Measurements from ENCODE around the gene HCK. TPM values are rescaled to one million over a fixed set of nuclear protein-coding genes. Genes with fewer than 3 reads are reported as not detected.
A peak's percentile ranks its signal among the peaks of the same experiment; 100 is the strongest.

The HCK gene
- total RNA-seq, 1 donor from 2014 or later, result 0.34 TPM

DNA sequence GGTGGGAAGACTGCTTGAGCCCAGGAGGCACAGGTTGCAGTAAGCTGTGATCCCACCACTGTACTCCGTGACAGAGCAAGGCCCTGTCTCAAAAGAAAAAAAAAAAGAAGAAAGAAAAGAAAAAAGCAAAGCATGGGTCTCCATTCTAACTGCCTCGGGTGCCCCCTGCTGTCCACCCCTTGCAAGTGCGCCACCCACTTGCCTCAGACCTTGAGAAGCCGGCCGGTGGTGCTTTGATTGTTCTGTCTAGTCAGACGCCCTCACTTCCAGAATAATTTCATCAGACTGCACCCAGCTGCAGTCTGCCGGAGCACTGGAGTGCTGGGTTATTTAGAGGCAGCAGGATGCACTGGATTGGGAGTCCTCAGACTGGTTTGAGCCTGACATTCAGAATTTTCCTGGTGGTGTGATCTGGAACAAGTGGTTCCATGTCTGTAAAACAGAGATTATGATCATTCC, 39.9 kb downstream of the HCK start:
- Histone ChIP-seq H3K79me2 (ENCODE audit: insufficient read depth, low read length) (no peaks in the 10 kb centered on the region), H3K27me3 (ENCODE audit: insufficient read depth, low read length) (peaks cover 21% of the 10 kb centered on the region), H3K9me3 (ENCODE audit: insufficient read depth, low read depth, low read length) (peaks cover 3% of the 10 kb centered on the region), H3K4me3 (ENCODE audit: insufficient read depth, low read depth, low read length) (no peak overlapping the region), H3K4me2 (ENCODE audit: low read length) (no peak overlapping the region), H3K27ac (ENCODE audit: low read depth, low read length) (no peak overlapping the region), H2AFZ (ENCODE audit: low read depth, low read length) (no peak overlapping the region), H3K4me1 (ENCODE audit: insufficient read depth, low read length) (no peaks in the 10 kb centered on the region), H3K36me3 (ENCODE audit: insufficient read depth, low read length) (no peaks in the 10 kb centered on the region), H3K9ac (ENCODE audit: low read length) (no peak overlapping the region), H4K20me1 (ENCODE audit: insufficient read depth, low read length) (no peaks in the 10 kb centered on the region)
- Mint-ChIP-seq H3K4me1 (ENCODE audit: low read depth, unreplicated experiment) (peaks cover 2% of the 10 kb centered on the region), H3K27me3 (ENCODE audit: low read depth, unreplicated experiment) (peaks cover 24% of the 10 kb centered on the region), H3K27ac (ENCODE audit: unreplicated experiment) (peak overlapping the region; percentile 41), H3K36me3 (ENCODE audit: low read depth, unreplicated experiment) (no peaks in the 10 kb centered on the region), H3K9me3 (ENCODE audit: unreplicated experiment) (no peaks in the 10 kb centered on the region), H3K4me3 (ENCODE audit: unreplicated experiment) (no peak overlapping the region)
- DNase-seq (ENCODE audit: low read depth), result peak; percentile 29
- no peak for TF ChIP-seq EZH2 (IDR thresholded peaks at IDR 0.05; ENCODE audit: insufficient read depth, low read length)
- TF ChIP-seq, protein P1, sequence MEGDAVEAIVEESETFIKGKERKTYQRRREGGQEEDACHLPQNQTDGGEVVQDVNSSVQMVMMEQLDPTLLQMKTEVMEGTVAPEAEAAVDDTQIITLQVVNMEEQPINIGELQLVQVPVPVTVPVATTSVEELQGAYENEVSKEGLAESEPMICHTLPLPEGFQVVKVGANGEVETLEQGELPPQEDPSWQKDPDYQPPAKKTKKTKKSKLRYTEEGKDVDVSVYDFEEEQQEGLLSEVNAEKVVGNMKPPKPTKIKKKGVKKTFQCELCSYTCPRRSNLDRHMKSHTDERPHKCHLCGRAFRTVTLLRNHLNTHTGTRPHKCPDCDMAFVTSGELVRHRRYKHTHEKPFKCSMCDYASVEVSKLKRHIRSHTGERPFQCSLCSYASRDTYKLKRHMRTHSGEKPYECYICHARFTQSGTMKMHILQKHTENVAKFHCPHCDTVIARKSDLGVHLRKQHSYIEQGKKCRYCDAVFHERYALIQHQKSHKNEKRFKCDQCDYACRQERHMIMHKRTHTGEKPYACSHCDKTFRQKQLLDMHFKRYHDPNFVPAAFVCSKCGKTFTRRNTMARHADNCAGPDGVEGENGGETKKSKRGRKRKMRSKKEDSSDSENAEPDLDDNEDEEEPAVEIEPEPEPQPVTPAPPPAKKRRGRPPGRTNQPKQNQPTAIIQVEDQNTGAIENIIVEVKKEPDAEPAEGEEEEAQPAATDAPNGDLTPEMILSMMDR (IDR thresholded peaks at IDR 0.05; ENCODE audit: insufficient read depth, low read depth, low read length), result peak; percentile 90
- no peak for FAIRE-seq

DNA sequence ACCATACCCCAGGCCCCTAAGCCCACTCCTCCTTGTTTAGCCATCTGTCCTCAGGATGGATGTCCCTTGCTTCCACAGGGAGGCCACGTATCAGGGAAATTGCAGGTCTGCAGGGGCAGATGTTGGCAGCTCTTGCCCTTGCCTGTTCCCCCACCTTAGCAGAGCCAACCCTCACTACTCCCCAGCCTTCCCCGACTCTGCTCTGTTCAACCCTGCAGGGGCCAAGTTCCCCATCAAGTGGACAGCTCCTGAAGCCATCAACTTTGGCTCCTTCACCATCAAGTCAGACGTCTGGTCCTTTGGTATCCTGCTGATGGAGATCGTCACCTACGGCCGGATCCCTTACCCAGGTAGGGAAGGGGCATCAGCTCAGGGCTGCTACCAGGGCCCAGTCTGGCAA, 46.7 kb downstream of the HCK start:
- Mint-ChIP-seq H3K4me3 (ENCODE audit: unreplicated experiment) (no peak overlapping the region), H3K27ac (ENCODE audit: unreplicated experiment) (no peak overlapping the region), H3K27me3 (ENCODE audit: low read depth, unreplicated experiment) (peaks cover 53% of the 10 kb centered on the region), H3K36me3 (ENCODE audit: low read depth, unreplicated experiment) (no peaks in the 10 kb centered on the region), H3K4me1 (ENCODE audit: low read depth, unreplicated experiment) (no peaks in the 10 kb centered on the region), H3K9me3 (ENCODE audit: unreplicated experiment) (peaks cover 2% of the 10 kb centered on the region)
- Histone ChIP-seq H3K27ac (ENCODE audit: low read depth, low read length) (no peak overlapping the region), H3K27me3 (ENCODE audit: insufficient read depth, low read length) (peaks cover 33% of the 10 kb centered on the region), H3K9me3 (ENCODE audit: insufficient read depth, low read depth, low read length) (no peaks in the 10 kb centered on the region), H2AFZ (ENCODE audit: low read depth, low read length) (no peak overlapping the region), H3K9ac (ENCODE audit: low read length) (no peak overlapping the region), H3K4me3 (ENCODE audit: insufficient read depth, low read depth, low read length) (no peak overlapping the region), H3K79me2 (ENCODE audit: insufficient read depth, low read length) (no peaks in the 10 kb centered on the region), H4K20me1 (ENCODE audit: insufficient read depth, low read length) (no peaks in the 10 kb centered on the region), H3K4me1 (ENCODE audit: insufficient read depth, low read length) (no peaks in the 10 kb centered on the region), H3K4me2 (ENCODE audit: low read length) (no peak overlapping the region), H3K36me3 (ENCODE audit: insufficient read depth, low read length) (no peaks in the 10 kb centered on the region)
- FAIRE-seq (no peak), DNase-seq (ENCODE audit: low read depth) (no peak)
- TF ChIP-seq, protein P1 (IDR thresholded peaks at IDR 0.05; ENCODE audit: insufficient read depth, low read depth, low read length), result no peak
- no peak for TF ChIP-seq EZH2 (IDR thresholded peaks at IDR 0.05; ENCODE audit: insufficient read depth, low read length)

GRCh38 chr20:32108814-32109391, 56.9 kb downstream of the HCK start:
- FAIRE-seq (no peak), DNase-seq (ENCODE audit: low read depth) (no peak)
- no peak for TF ChIP-seq EZH2 (IDR thresholded peaks at IDR 0.05; ENCODE audit: insufficient read depth, low read length)
- TF ChIP-seq, protein P1 (IDR thresholded peaks at IDR 0.05; ENCODE audit: insufficient read depth, low read depth, low read length), result no peak
- Histone ChIP-seq H3K36me3 (ENCODE audit: insufficient read depth, low read length) (peaks cover under 1% of the 10 kb centered on the region), H3K27ac (ENCODE audit: low read depth, low read length) (peak overlapping the region; percentile 100), H3K27me3 (ENCODE audit: insufficient read depth, low read length) (no peaks in the 10 kb centered on the region), H3K79me2 (ENCODE audit: insufficient read depth, low read length) (peaks cover 43% of the 10 kb centered on the region), H3K9ac (ENCODE audit: low read length) (peak overlapping the region; percentile 99), H3K9me3 (ENCODE audit: insufficient read depth, low read depth, low read length) (no peaks in the 10 kb centered on the region), H4K20me1 (ENCODE audit: insufficient read depth, low read length) (peaks cover 29% of the 10 kb centered on the region), H3K4me1 (ENCODE audit: insufficient read depth, low read length) (peaks cover 8% of the 10 kb centered on the region), H3K4me2 (ENCODE audit: low read length) (peak overlapping the region; percentile 97), H3K4me3 (ENCODE audit: insufficient read depth, low read depth, low read length) (peak overlapping the region; percentile 98), H2AFZ (ENCODE audit: low read depth, low read length) (peak overlapping the region; percentile 100)
- Mint-ChIP-seq H3K4me3 (ENCODE audit: unreplicated experiment) (peak overlapping the region; percentile 95), H3K9me3 (ENCODE audit: unreplicated experiment) (peaks cover 3% of the 10 kb centered on the region), H3K27me3 (ENCODE audit: low read depth, unreplicated experiment) (peaks cover 3% of the 10 kb centered on the region), H3K27ac (ENCODE audit: unreplicated experiment) (peak overlapping the region; percentile 100), H3K36me3 (ENCODE audit: low read depth, unreplicated experiment) (peaks cover 6% of the 10 kb centered on the region), H3K4me1 (ENCODE audit: low read depth, unreplicated experiment) (peaks cover 24% of the 10 kb centered on the region)
